GM19025 (cell line): ENCODE measurements around the gene SH3BGRL3.
A peak's percentile ranks its signal among the peaks of the same experiment; 100 is the strongest.
"Not testable (repeated sequence)": the region's sequence is repeated elsewhere in the genome, so short reads cannot be mapped to it uniquely, and the experiment has no call there.

Experiments
- ATAC-seq: cut with Tn5 transposase; IDR thresholded peaks from one replicate; pipeline ENCODE4 v1.9.1; 2021; ENCODE audit warnings: mild to moderate bottlenecking, low read depth, moderate library complexity; ENCODE audit not compliant: unreplicated experiment

The SH3BGRL3 gene

GRCh38 chr1:26314501-26314900, 34.6 kb downstream of the SH3BGRL3 start:
- no peak for ATAC-seq

GRCh38 chr1:26315874-26316850, 36.3 kb downstream of the SH3BGRL3 start:
- no peak for ATAC-seq

GRCh38 chr1:26317146-26317545, 37.3 kb downstream of the SH3BGRL3 start:
- no peak for ATAC-seq

GRCh38 chr1:26317612-26318337, 37.9 kb downstream of the SH3BGRL3 start, which contains the start of gene CD52:
TSS of gene CD52 (plus strand) at chr1:26317958. CDS start at chr1:26318018, 60 bp downstream.
- ATAC-seq = peak; percentile 32

GRCh38 chr1:26318338-26319064, 38.6 kb downstream of the SH3BGRL3 start:
- no peak for ATAC-seq

GRCh38 chr1:26320896-26321295, 41.0 kb downstream of the SH3BGRL3 start:
- no peak for ATAC-seq

GRCh38 chr1:26321315-26322041, 41.6 kb downstream of the SH3BGRL3 start:
- ATAC-seq = peak; percentile 42

- no peak for ATAC-seq
Observed at GRCh38 chr1:26322042-26322331, 42.1 kb downstream of the SH3BGRL3 start.

- ATAC-seq = no peak
Observed at GRCh38 chr1:26323382-26323781, 43.5 kb downstream of the SH3BGRL3 start.

GRCh38 chr1:26324550-26324949, 44.7 kb downstream of the SH3BGRL3 start:
- ATAC-seq = no peak

- no peak for ATAC-seq
Observed at GRCh38 chr1:26327956-26328362, 48.1 kb downstream of the SH3BGRL3 start.

- ATAC-seq = no peak
Observed at GRCh38 chr1:26328597-26328996, 48.7 kb downstream of the SH3BGRL3 start.

- not testable (repeated sequence) for ATAC-seq
Observed at GRCh38 chr1:26329380-26329779, 49.5 kb downstream of the SH3BGRL3 start.

- ATAC-seq = no peak
Observed at GRCh38 chr1:26330276-26330675, 50.4 kb downstream of the SH3BGRL3 start.
